ENCODE results near the gene BBX.
A peak's percentile ranks its signal among the peaks of the same experiment; 100 is the strongest.
"Not testable (repeated sequence)": the region's sequence is repeated elsewhere in the genome, so short reads cannot be mapped to it uniquely, and the experiment has no call there.

The BBX gene

DNA sequence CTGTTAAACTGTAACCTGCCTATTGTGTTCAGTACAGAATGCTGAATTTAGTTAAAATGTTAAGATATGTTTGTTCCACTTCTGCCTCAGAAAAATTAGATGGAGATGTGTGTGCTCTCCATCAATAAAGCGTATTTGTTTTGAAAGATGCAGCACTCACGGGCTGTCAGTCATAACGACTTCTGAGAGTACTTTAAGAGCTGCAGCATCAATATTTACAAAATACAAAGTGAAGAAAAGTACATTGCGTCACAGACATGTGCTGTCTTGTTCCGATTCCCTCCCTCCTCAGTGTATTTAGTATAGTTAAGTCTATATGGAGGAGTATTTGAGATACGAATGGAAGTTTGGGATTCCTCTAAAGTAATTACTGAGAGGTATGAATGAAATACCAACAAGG lies 166.6 kb downstream of the BBX start:
- no peak for DNase-seq

DNA sequence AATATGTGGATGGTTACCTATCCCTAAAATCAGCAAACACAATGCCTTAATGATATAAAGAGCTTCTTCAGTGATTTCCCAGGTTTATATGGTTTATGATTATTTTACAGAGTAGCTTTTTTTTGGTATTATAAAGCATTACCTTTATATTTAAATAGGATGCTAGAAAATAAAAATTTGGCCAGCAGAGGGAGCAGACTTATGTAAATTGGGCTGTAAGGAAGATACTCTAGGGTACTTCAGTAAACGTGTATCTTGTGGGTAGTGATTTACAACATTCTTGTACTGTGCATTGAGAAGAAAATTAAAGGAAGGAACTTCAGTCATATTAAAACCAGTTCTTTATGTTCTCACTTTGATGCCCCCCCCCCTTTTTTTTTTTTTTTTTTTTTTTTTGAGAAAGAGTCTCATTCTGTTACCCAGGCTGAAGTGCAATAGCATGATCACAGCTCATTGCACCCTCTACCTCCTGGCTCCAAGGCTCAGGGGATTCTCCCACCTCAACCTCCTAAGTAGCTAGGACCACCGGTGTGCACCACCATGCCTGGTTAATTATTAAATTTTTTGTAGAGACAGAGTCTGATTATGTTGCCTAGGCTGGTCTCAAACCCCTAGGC lies 167.9 kb downstream of the BBX start:
- no peak for DNase-seq

GRCh38 chr3:107691984-107692383 lies 169.2 kb downstream of the BBX start:
- DNase-seq = not testable (repeated sequence)

DNA sequence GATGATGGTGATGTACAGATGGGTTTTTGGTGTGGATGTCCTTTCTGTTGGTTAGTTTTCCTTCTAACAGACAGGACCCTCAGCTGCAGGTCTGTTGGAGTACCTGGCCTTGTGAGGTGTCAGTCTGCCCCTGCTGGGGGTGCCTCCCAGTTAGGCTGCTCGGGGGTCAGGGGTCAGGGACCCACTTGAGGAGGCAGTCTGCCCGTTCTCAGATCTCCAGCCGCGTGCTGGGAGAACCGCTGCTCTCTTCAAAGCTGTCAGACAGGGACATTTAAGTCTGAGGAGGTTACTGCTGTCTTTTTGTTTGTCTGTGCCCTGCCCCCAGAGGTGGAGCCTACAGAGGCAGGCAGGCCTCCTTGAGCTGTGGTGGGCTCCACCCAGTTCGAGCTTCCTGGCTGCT lies 174.6 kb downstream of the BBX start:
- not testable (repeated sequence) for DNase-seq

- not testable (repeated sequence) for DNase-seq
Observed at GRCh38 chr3:107697855-107698254, 175.1 kb downstream of the BBX start.

GRCh38 chr3:107699682-107700081 lies 176.9 kb downstream of the BBX start:
- no peak for DNase-seq

DNA sequence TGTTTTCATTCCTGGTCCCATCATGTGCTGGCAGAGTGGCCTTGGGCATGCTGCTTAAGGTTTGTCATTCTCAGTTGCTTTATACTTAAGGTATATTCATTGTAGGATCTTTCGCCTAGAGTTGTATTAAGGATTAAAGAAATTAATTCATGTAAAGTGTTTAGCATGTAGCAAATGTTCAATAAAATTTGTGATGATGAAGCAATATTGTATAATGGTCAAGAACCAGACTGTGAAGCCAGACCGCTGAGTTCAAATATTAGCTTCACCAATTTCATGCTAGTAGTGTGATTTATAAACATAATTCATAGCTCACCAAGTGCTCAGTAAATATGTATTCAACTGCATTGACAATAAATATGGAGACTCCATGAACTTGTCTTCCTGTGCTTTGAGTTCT lies 178.5 kb downstream of the BBX start:
- DNase-seq = no peak

- no peak for DNase-seq
Observed at GRCh38 chr3:107704477-107704876, 181.7 kb downstream of the BBX start.

DNA sequence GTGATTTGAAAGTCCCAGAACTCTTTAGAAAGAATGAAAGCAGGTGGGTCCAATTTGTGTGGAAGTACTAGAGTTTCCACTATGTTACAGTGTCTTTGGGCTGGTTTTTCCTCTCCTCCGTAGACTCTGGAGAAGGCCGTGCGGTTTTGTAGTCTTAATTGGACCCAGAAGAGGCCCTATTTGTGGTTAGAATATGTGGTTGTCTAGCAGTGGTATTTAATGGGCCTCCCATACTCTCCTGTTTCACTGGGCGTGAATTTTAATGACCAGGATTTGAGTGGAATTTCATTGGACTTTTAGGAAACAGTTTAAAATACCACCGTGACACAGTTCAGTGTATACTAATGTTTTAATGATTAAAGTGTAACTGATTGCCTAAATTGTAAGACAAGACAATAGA lies 182.3 kb downstream of the BBX start:
- no peak for DNase-seq

GRCh38 chr3:107710851-107711250 lies 188.1 kb downstream of the BBX start:
- no peak for DNase-seq

DNA sequence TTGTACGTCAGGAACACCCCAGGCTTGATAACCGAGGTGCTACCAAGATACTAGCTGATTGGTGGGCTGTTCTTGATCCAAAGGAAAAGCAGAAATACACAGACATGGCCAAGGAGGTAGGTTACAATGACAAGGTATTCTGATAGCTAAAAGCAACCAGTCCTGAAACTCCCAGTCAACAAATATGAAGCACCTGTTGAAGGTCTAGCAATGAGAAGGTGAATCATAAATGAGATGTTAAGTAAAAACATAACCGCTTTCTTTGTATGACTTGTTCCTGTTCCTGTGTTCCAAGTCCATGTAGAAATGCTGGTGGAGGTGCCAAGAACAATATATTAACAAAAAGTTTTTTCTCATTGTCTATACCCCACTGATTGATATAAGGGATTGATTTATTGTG lies 194.0 kb downstream of the BBX start:
- DNase-seq = no peak

GRCh38 chr3:107718547-107718946 lies 195.8 kb downstream of the BBX start:
- DNase-seq = no peak

DNA sequence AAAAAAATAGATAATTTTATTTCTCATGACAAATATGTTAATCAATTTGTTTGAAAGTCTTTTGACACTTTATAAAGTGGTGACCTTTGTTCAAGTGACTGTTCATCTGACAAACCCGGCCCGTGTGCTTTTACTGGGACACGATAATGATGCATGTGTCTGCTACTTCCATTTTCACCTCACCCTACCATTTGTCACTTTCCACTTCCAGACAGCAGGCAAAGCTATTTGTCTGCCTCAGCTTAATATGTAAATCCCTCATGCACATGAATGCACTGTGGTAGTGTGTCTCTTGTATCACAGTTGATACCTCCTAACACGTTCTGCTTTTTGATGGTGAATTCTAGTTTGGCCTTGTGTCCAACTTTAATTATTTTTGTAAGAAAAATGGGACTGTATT lies 204.3 kb downstream of the BBX start:
- no peak for DNase-seq

DNA sequence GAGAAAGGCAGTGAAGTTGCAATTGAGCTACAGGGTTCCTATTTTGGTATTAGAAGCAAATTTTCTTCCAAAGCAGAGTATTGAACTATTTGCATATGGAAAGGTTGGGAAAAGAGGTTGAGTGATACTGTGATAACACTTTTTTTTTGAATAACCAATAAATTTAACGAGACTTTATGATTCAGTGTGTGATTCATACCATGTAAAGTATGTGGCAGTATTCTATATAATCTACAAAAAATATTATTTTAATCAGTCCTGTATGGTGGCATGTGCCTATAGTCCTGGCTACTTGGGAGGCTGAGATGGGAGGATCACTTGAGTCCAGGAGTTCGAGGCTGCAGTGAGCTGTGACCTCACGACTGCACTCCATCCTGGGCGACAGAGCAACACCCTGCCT lies 206.9 kb downstream of the BBX start:
- DNase-seq = no peak

DNA sequence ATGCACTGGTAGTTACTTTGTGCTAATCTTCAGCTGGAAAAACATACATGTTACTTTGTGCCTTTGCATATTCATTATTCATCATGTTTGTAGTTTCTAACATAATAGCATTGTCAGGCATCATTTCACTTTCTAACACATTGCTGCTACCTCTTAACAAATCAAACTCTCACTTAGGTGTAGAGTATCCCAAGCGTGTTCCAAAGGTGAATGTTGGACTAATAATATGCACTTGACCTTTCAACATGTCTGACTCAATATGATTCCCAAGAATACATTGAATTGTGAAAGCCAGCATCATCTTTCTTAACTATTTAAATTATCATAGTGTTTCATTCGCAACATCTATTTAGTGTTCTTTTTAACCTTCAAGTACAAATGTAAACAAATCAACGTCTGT lies 211.6 kb downstream of the BBX start:
- DNase-seq = no peak

DNA sequence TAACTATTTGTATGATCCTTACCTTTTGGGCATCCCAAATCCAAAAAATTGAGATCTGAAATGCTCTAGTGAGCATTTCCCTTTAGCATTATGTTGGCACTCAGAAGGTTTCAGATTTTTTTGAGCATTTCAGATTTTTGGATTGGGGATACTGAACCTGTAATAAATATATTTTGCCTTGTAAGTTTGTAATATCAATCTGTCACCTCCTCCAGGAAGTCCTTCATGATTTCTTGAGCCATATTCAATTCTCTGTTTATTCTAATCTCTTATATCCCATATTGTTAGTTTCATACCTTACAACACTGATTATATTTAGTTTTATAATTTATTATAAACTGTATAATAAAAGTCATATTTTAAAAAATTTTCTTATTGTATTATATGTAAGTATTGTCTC lies 215.2 kb downstream of the BBX start:
- DNase-seq = no peak

DNA sequence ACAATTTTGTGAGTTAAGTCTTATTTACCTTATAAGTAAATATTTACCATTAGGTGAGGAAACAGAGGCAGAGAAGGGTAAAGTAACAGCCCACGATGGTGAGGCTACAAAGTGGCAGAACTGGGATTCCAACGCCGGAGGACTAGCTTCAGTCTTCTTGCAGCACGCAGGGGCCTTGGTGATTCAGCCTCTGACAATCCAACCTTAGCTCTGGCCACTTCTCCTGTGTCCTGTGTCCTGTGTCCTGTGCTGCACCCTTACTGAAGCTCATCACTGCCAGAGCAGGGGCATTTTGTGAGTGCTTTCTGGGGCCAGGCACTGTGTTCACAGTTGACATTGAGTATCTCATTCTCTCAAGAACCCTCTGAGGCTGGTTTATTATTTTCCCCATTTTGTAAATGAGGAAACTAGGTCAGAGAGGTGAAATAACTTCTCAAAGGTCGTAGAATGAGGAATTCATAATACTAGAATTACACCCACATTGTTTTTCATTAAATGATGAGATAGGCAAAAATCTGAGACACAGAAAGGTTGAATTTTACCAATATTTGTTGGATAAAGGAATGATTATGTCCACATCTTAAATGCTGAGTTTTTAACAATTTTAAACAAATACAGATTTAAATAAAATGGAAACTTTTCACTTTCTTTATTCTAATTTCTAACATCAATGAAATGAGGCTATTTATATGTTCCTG lies 215.9 kb downstream of the BBX start:
- no peak for DNase-seq

GRCh38 chr3:107739227-107739626 lies 216.5 kb downstream of the BBX start:
- DNase-seq = no peak

DNA sequence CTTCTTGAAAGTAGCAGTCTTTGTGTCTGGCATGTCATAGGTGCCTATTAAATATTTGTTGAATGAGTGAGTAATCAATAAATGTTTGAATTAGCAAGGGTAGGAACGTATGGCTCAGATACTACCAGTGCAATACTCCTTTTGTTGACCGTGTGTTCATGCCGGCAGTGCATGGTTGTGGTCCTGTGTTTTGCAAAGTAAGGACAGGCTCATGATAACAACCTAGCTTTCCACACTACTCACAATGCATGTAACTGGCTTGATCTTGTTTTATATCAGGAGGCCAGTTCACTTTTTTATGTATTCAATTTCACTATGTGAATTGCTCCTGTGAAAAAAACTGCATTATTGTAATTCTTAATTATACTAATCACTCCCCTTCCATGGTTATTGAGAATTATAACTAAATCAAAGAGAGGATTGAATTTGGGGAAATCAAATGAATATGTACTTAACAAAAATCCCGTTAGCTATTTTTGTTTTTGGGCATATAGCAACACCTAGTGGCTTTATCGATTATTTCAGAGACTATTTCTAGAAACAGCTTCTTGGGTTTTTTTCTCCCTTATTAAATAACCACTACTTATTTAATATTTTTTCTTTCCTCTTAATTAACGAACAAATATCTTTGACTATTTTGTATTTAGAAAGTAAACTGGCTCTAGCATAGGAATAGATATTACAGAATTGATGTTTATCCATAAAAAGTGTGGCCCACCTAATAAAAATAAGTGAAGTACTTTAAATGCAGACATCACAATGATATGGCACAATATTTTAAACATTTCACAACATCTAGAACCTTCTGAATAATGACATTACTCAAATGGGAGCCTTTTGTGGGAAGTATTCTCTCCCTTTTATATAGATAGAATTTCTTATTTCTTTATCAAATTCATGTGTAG lies 218.5 kb downstream of the BBX start:
- no peak for DNase-seq

DNA sequence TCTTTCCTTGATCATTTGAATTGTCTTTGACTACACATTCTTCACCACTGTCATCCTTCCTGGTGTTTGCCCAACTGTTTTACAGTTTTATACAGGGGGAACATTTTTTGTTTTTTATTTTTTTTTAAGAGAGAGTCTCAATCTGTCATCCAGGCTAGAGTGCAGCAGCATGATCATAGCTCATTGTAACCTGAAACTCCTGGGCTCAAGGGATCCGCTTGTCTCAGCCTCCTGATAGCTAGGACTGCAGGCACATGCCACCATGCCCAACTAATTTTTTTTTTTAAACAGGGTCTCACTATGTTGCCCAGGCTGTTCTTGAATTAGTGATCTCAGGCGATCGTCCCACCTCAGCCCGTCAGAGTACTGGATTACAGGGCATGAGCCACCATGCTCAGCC lies 222.6 kb downstream of the BBX start:
- no peak for DNase-seq

GRCh38 chr3:107752202-107752990 lies 229.6 kb downstream of the BBX start:
- peak; percentile 66 to 74 for DNase-seq

- peak in 1 of 2 experiments; percentile 6 for DNase-seq
Observed at GRCh38 chr3:107753494-107753893, 230.7 kb downstream of the BBX start.

GRCh38 chr3:107753976-107754375 lies 231.2 kb downstream of the BBX start:
- DNase-seq = no peak
